ENCODE data around the gene TRPT1.

GRCh38 chr11:64208086-64208795 lies 17.7 kb downstream of the TRPT1 start:
- no peak for TF ChIP-seq CTCF (IDR thresholded peaks at IDR 0.05)
- no peak for TF ChIP-seq POLR2A (IDR thresholded peaks at IDR 0.05)
